Endodermal cell (in vitro differentiated cells): ENCODE results near the gene NUDT13. TPM values are rescaled to one million over a fixed set of nuclear protein-coding genes. Genes with fewer than 3 reads are reported as not detected.

Source experiments
- DNase-seq: peaks from one replicate; pipeline ENCODE4 v3.0.0-alpha.2; 2017
- H3K27ac ChIP-seq: 2 replicates; pipeline ENCODE4 v1.5.1; 2013; ENCODE audit warnings: mild to moderate bottlenecking, low read depth, low read length, moderate library complexity
- H3K27me3 ChIP-seq: 2 replicates; pipeline ENCODE4 v1.6.1; 2013; ENCODE audit warnings: mild to moderate bottlenecking, low read length, moderate library complexity; ENCODE audit not compliant: insufficient read depth, control insufficient read depth, poor library complexity, severe bottlenecking
- H3K36me3 ChIP-seq: 2 replicates; pipeline ENCODE4 v1.7.0; 2013; ENCODE audit warnings: mild to moderate bottlenecking, low read length, moderate library complexity; ENCODE audit not compliant: control insufficient read depth, insufficient read depth
- H3K4me1 ChIP-seq: one replicate; pipeline ENCODE4 v1.7.0; 2013; ENCODE audit warnings: low read length; ENCODE audit not compliant: control insufficient read depth, insufficient read depth
- H3K4me3 ChIP-seq: 2 replicates; pipeline ENCODE4 v1.5.1; 2013; ENCODE audit warnings: mild to moderate bottlenecking, low read length, moderate library complexity
- H3K9ac ChIP-seq: 2 replicates; pipeline ENCODE4 v1.6.1; 2013; ENCODE audit warnings: mild to moderate bottlenecking, low read length, moderate library complexity; ENCODE audit not compliant: poor library complexity, severe bottlenecking; ENCODE audit errors: extremely low read depth
- H3K9me3 ChIP-seq: 2 replicates; pipeline ENCODE4 v1.6.1; 2013; ENCODE audit warnings: mild to moderate bottlenecking, low read length, moderate library complexity; ENCODE audit not compliant: control insufficient read depth
- H3K27ac Mint-ChIP-seq: 2 replicates; pipeline ENCODE4 v1.8.0; 2020; ENCODE audit warnings: mixed read lengths
- H3K27me3 Mint-ChIP-seq: 2 replicates; pipeline ENCODE4 v1.8.0; 2021; ENCODE audit warnings: mild to moderate bottlenecking, mixed read lengths; ENCODE audit not compliant: insufficient read depth
- H3K36me3 Mint-ChIP-seq: 2 replicates; pipeline ENCODE4 v1.8.0; 2020; ENCODE audit warnings: low read depth, mixed read lengths
- H3K4me1 Mint-ChIP-seq: 2 replicates; pipeline ENCODE4 v1.8.0; 2020; ENCODE audit warnings: mixed read lengths
- H3K4me3 Mint-ChIP-seq: 2 replicates; pipeline ENCODE4 v1.8.0; 2020; ENCODE audit warnings: mild to moderate bottlenecking, moderate library complexity, mixed read lengths
- H3K9me3 Mint-ChIP-seq: 2 replicates; pipeline ENCODE4 v1.8.0; 2020; ENCODE audit warnings: mild to moderate bottlenecking, mixed read lengths
- CTCF ChIP-seq: fragments of 200-600 bp; sonication (generic); conservative IDR thresholded peaks from 2 replicates; pipeline ENCODE4 v1.5.0; 2021; ENCODE audit warnings: antibody characterized with exemption, mild to moderate bottlenecking
- WGBS, 2 experiments: methylation state at CpG; one replicate each; pipeline versions ENCODE4 v1.1.5 to v1.1.7; 2013; ENCODE audit warnings: missing lambda C conversion rate in 2 of 2, mixed read lengths in 1 of 2; ENCODE audit not compliant: insufficient coverage in 1 of 2, insufficient read length in 1 of 2; 5-methylcytosine and 5-hydroxymethylcytosine counted together
- total RNA-seq, 2 donors: library from RNA; stranded (reverse); fragmentation: NEBNext Ultra II Directional in 1 of 2; extraction: Animal tissue kit (Norgen Biotek cat#: 25700) in 1 of 2; gene quantifications; 2 replicates in 1 of 2; 3 replicates in 1 of 2; pipeline ENCODE4 v1.2.1, GENCODE V29; 2021

Gene NUDT13
- total RNA-seq, 2 donors from 2014 or later, result 3.3 to 3.9 TPM

- no peak for DNase-seq
- 92% methylated on average over 1 of the region's 1 CpG; no CpG with 5 or more reads in 1 of the 2 experiments for WGBS, 2 experiments
- no peaks in the 10 kb centered on the region for H3K27me3 Mint-ChIP-seq
- H3K9me3 Mint-ChIP-seq, result peaks cover 16% of the 10 kb centered on the region
- no peak overlapping the region for H3K4me3 Mint-ChIP-seq
- no peak overlapping the region for H3K9ac ChIP-seq
- H3K9me3 ChIP-seq, result peaks cover 11% of the 10 kb centered on the region
- TF ChIP-seq CTCF, result no peak
- peaks cover 19% of the 10 kb centered on the region for H3K36me3 Mint-ChIP-seq
- H3K36me3 ChIP-seq, result no peaks in the 10 kb centered on the region
- H3K4me3 ChIP-seq, result no peak overlapping the region
- H3K27ac ChIP-seq, result no peak overlapping the region
- no peaks in the 10 kb centered on the region for H3K4me1 ChIP-seq
- H3K27me3 ChIP-seq, result no peaks in the 10 kb centered on the region
- no peak overlapping the region for H3K27ac Mint-ChIP-seq
- peaks cover 3% of the 10 kb centered on the region for H3K4me1 Mint-ChIP-seq
These were observed 3.3 kb downstream of the NUDT13 start for GRCh38 chr10:73113551-73113950.

GRCh38 chr10:73116017-73116416 lies 5.8 kb downstream of the NUDT13 start:
- DNase-seq, result no peak
- Mint-ChIP-seq H3K27ac (no peak overlapping the region), H3K4me1 (peaks cover 3% of the 10 kb centered on the region), H3K27me3 (no peaks in the 10 kb centered on the region), H3K9me3 (no peaks in the 10 kb centered on the region), H3K4me3 (no peak overlapping the region), H3K36me3 (peaks cover 11% of the 10 kb centered on the region)
- Histone ChIP-seq H3K4me3 (no peak overlapping the region), H3K4me1 (no peaks in the 10 kb centered on the region), H3K27ac (no peak overlapping the region), H3K36me3 (no peaks in the 10 kb centered on the region), H3K27me3 (no peaks in the 10 kb centered on the region), H3K9ac (no peak overlapping the region), H3K9me3 (no peaks in the 10 kb centered on the region)
- no peak for TF ChIP-seq CTCF
- WGBS, 2 experiments, result 100% methylated on average over 1 of the region's 1 CpG; no CpG with 5 or more reads in 1 of the 2 experiments

- Histone ChIP-seq H3K27me3 (no peaks in the 10 kb centered on the region), H3K9me3 (no peaks in the 10 kb centered on the region), H3K27ac (no peak overlapping the region), H3K4me1 (no peaks in the 10 kb centered on the region), H3K9ac (no peak overlapping the region), H3K4me3 (no peak overlapping the region), H3K36me3 (no peaks in the 10 kb centered on the region)
- Mint-ChIP-seq H3K27ac (peak overlapping the region; percentile 41), H3K4me3 (no peak overlapping the region), H3K36me3 (peaks cover 16% of the 10 kb centered on the region), H3K27me3 (no peaks in the 10 kb centered on the region), H3K9me3 (no peaks in the 10 kb centered on the region), H3K4me1 (no peaks in the 10 kb centered on the region)
- WGBS, 2 experiments, result 74 to 80% methylated on average over 3 to 5 of the region's 5 CpGs
- no peak for DNase-seq
- TF ChIP-seq CTCF, result no peak
These were observed 7.9 kb downstream of the NUDT13 start for GRCh38 chr10:73117976-73118743.
